ENCODE data around the gene TEX22. TPM values are rescaled to one million over a fixed set of nuclear protein-coding genes. Genes with fewer than 3 reads are reported as not detected.

The TEX22 gene
- total RNA-seq (0.11 TPM), polyA plus RNA-seq (0.13 TPM)

DNA sequence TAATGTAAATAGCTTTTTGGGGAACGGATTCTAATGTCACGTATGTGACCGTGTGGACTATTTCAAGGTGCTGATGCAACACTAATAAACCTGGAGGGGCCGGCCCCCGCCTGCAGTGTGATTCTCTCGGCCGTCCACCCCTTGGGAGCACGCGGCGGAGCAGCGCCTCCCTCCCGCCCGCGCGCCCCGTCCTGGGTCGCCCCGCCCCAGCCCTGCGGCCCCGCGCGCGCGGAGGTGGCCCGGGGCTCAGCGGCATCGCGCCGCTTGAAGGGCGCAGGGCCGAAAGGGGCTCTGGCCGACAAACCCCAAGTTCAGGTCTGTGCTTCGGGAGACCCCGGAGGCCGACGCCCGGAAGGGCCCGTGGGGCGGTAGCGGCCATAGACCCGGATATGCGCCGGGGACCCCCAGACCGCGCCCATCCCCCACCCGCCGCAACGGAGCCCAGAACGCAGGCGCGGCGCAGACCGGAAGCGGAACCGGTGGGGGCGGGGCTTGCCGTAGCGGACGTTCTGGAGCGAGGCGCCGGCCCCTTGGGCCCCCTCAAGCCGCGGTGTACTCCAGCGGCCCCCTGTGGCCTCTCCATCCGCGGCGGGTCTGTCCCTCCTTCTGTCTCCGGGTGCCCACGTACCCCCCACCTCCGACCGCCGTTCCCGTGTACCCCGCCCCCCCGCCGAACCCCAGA, at the start of gene TEX22:
TEX22 (plus strand) TSS at position 495 of the 682 bp plus-strand sequence. CDS start 803 bp downstream, outside the sequence.
- H3K27ac ChIP-seq (ENCODE audit: low read depth) = peak within 1 kb of the TSS; percentile 72
- H3K4me1 ChIP-seq (ENCODE audit: insufficient read depth) = no peaks in the 10 kb centered on the region
- H3K36me3 ChIP-seq (ENCODE audit: insufficient read depth) = peaks cover 2% of the 10 kb centered on the region
- WGBS = under 1% methylated on average over 77 of the region's 77 CpGs
- peak; percentile 37 for DNase-seq (ENCODE audit: extremely low spot score)
- H3K4me3 ChIP-seq (ENCODE audit: low read depth, low read length) = peak within 1 kb of the TSS; percentile 90

DNA sequence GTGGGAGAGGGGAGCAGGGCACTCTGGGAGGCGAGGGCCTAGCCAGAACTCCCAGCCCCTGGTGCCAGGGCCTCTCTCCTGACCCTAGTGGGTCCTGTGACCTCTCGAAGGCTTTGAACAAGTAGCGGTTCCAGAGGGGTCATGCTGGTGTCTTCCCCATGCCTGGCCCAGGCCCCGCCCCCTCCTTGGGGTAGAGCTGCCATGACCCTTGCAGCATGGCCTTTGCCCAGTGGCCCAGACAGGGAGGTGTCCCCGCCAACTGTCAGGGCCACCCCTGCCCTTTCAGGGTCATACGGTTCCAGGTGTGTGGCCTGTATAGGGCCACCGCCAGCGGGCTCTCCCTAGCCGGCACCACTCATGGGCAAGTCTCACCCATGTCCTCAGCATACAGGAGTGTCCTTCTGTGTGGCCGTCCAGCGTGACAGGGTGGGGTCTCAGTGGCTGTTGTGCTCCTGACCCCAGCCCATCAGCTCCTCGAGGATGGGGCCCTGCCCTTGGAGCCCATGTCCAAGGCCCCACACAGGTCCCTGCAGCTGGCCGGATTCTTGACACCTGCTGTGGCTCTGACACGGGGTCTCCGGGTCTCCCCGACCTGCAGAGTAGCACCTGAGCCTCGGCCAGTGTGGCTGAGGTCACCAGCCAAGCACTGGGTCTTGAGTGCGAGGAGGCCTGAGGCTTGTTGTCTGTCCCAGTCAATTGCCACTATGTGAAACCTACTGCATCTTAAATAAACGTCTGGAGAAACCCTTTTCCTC, 49.2 kb upstream of the TEX22 start:
- no peak for DNase-seq (ENCODE audit: extremely low spot score)
- 92% methylated on average over 19 of the region's 19 CpGs for WGBS
- no peak overlapping the region for H3K27ac ChIP-seq (ENCODE audit: low read depth)
- H3K4me3 ChIP-seq (ENCODE audit: low read depth, low read length) = no peak overlapping the region
- H3K36me3 ChIP-seq (ENCODE audit: insufficient read depth) = no peaks in the 10 kb centered on the region
- no peaks in the 10 kb centered on the region for H3K4me1 ChIP-seq (ENCODE audit: insufficient read depth)

DNA sequence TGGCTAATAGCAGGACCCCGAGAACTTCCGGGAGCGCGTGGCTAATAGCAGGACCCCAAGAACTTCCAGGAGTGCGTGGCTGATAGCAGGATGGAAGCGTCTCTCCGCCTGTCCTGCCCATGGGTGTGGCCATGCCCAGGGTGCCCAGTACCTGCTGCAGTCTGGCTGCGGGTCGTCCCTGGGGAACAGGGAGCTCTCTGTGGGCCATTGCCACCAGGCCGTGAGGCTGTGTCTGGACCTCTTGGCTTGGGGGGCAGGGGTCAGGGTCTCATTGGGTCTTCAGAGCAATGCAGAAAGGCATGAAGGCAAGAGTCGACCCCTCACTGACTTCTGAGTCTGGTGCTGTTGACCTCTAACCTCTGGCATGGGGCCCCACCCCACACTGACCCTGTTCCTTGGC, 48.3 kb upstream of the TEX22 start:
- DNase-seq (ENCODE audit: extremely low spot score) = no peak
- WGBS = 93% methylated on average over 11 of the region's 11 CpGs
- no peak overlapping the region for H3K27ac ChIP-seq (ENCODE audit: low read depth)
- H3K36me3 ChIP-seq (ENCODE audit: insufficient read depth) = no peaks in the 10 kb centered on the region
- no peaks in the 10 kb centered on the region for H3K4me1 ChIP-seq (ENCODE audit: insufficient read depth)
- no peak overlapping the region for H3K4me3 ChIP-seq (ENCODE audit: low read depth, low read length)

DNA sequence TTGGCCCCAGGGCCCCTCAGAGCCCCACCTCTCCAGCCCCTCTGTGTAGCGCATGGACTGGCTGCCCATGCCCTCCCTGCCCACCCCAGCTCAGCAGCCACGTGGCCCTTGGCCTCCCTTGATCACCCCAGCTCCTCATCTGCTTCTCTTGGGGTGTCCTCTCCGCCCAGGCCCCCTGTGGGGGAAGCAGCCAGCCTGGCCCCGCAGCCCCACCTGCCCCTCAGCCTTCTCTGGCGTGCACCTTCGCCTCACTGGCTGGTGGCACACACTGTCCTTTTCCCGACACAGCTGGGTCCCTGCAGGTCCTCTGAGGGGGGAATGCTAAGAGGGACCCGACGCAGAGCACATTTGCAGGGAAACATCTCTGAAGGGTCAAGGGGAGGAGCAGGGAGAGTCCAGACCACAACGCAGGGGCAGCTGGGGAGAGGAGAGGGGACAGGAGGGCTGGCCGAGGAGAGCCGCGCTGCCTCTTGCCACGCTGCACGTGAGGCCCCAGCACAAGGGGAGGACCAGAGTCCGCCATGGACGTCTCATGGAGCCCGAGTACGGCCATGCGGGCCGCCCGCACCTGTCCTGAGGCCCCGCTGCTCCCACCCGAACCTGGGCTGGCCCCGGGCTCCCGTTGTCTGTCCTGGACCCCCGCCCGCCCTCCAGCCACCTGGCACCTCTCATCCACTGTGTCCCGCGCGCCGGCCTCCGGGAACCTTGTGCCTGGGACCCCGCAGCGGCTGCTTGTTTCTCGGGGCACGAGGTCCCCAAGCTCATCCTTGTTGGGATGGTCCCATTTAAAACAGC, 47.7 kb upstream of the TEX22 start:
- no peak for DNase-seq (ENCODE audit: extremely low spot score)
- H3K4me1 ChIP-seq (ENCODE audit: insufficient read depth) = no peaks in the 10 kb centered on the region
- no peak overlapping the region for H3K4me3 ChIP-seq (ENCODE audit: low read depth, low read length)
- H3K27ac ChIP-seq (ENCODE audit: low read depth) = no peak overlapping the region
- H3K36me3 ChIP-seq (ENCODE audit: insufficient read depth) = no peaks in the 10 kb centered on the region
- WGBS = 92% methylated on average over 37 of the region's 37 CpGs

GRCh38 chr14:105351410-105351809, 46.9 kb upstream of the TEX22 start:
- 94% methylated on average over 3 of the region's 3 CpGs for WGBS
- no peak overlapping the region for H3K27ac ChIP-seq (ENCODE audit: low read depth)
- no peak for DNase-seq (ENCODE audit: extremely low spot score)
- H3K4me3 ChIP-seq (ENCODE audit: low read depth, low read length) = no peak overlapping the region
- H3K4me1 ChIP-seq (ENCODE audit: insufficient read depth) = no peaks in the 10 kb centered on the region
- no peaks in the 10 kb centered on the region for H3K36me3 ChIP-seq (ENCODE audit: insufficient read depth)

DNA sequence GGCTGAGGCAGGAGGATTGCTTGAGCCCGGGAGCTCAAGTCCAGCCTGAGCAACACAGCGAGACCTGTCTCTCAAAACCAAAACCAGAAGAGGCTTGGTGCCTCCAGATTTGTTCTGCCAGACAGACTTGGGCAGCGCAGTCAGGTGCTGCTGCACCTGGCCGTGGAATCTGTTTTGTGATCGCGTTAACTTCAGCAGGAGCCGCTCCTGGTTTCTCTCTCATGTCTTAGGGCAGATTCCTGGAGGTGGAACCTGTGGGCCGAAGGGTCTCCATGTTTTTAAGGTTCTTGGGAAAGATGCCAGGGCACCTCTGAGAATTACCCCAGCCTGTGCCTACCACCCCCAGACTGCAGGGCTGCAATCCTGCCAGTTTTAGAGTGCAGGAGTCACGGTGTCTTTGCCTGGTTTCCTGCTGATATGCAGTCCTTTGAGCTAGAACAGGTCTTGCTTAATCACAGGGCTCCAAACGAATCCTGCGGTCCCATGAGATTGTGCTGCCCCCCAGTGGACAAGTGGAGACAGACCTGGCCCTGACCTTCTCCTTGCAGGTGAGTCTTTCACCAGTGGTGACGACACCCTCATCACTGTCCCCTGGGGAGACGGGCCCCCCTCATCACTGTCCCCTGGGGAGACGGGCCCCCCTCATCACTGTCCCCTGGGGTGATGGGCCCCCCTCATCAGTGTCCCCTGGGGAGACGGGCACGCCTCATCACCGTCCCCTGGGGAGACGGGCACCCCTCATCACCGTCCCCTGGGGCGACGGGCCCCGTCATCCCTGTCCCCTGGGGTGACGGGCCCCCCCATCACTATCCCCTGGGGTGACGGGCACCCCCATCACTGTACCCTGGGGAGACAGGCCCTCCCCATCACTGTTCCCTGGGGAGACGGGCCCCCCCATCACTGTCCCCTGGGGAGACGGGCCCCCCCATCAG, 46.2 kb upstream of the TEX22 start:
- no peak overlapping the region for H3K27ac ChIP-seq (ENCODE audit: low read depth)

DNA sequence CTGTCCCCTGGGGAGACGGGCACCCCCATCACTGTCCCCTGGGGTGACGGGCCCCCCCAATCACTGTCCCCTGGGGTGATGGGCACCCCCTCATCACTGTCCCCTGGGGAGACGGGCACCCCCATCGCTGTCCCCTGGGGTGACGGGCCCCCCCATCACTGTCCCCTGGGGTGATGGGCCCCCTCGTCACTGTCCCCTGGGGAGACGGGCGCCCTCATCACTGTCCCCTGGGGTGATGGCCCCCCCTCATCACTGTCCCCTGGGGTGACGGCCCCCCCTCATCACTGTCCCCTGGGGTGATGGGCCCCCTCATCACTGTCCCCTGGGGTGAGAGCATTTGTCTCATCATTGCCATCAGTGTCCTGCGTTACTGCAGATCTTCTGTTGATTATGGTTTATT, 45.2 kb upstream of the TEX22 start:
- H3K36me3 ChIP-seq (ENCODE audit: insufficient read depth) = no peaks in the 10 kb centered on the region
- WGBS = 91% methylated on average over 10 of the region's 10 CpGs
- no peak for DNase-seq (ENCODE audit: extremely low spot score)
- no peak overlapping the region for H3K27ac ChIP-seq (ENCODE audit: low read depth)
- H3K4me1 ChIP-seq (ENCODE audit: insufficient read depth) = no peaks in the 10 kb centered on the region
- no peak overlapping the region for H3K4me3 ChIP-seq (ENCODE audit: low read depth, low read length)

More for the DNA sequence above, 46.2 kb upstream of the TEX22 start:
- WGBS = 68% methylated on average over 26 of the region's 26 CpGs
- Histone ChIP-seq H3K4me3 (ENCODE audit: low read depth, low read length) (no peak overlapping the region), H3K36me3 (ENCODE audit: insufficient read depth) (no peaks in the 10 kb centered on the region), H3K4me1 (ENCODE audit: insufficient read depth) (no peaks in the 10 kb centered on the region)
- peak; percentile 78 for DNase-seq (ENCODE audit: extremely low spot score)

GRCh38 chr14:105354541-105354940, 43.8 kb upstream of the TEX22 start:
- Histone ChIP-seq H3K36me3 (ENCODE audit: insufficient read depth) (no peaks in the 10 kb centered on the region), H3K4me3 (ENCODE audit: low read depth, low read length) (no peak overlapping the region), H3K27ac (ENCODE audit: low read depth) (no peak overlapping the region), H3K4me1 (ENCODE audit: insufficient read depth) (no peaks in the 10 kb centered on the region)
- 97% methylated on average over 20 of the region's 20 CpGs for WGBS
- no peak for DNase-seq (ENCODE audit: extremely low spot score)

- Histone ChIP-seq H3K4me3 (ENCODE audit: low read depth, low read length) (no peak overlapping the region), H3K36me3 (ENCODE audit: insufficient read depth) (no peaks in the 10 kb centered on the region), H3K27ac (ENCODE audit: low read depth) (no peak overlapping the region), H3K4me1 (ENCODE audit: insufficient read depth) (no peaks in the 10 kb centered on the region)
- DNase-seq (ENCODE audit: extremely low spot score) = no peak
- WGBS = 93% methylated on average over 27 of the region's 27 CpGs
Observed at GRCh38 chr14:105355049-105355575, 43.2 kb upstream of the TEX22 start.

DNA sequence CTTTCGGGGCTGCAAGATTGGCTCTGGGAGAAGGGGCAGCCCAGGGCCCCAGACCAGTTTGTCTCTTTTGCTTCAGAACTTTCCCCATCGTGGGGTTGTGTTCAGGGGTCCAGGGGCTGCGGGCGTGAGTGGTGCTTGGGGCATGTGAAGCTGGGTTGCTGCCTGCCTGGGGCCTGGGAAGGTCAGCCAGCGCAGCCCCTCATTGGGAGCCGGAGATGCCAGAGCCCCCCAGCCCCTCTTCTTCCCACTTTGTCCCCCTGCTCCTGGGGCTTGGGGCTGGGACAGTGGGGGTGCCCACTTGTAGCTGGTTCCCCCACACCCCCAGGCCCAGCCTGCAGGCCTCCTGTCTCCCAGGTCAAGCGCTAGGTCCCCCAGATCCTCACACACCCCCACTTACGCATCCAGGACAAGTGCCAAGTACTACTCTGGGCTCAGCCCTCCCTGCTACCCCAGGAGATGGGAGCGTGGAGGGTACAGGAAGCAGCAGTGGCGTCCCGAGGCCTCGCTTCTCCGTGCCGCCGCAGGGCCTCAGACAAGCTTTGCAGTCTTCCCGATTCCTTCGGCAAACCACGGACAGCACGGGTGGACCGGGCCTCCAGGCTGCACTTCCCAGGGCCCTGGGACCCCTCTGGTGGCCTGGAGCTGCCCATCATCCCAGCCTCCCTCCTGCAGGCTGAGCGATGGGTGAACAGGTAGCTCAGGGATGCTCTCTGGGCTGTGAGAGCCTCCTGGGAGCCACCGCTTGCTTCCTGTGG, 42.3 kb upstream of the TEX22 start:
- no peak for DNase-seq (ENCODE audit: extremely low spot score)
- Histone ChIP-seq H3K4me3 (ENCODE audit: low read depth, low read length) (no peak overlapping the region), H3K27ac (ENCODE audit: low read depth) (no peak overlapping the region), H3K36me3 (ENCODE audit: insufficient read depth) (no peaks in the 10 kb centered on the region), H3K4me1 (ENCODE audit: insufficient read depth) (no peaks in the 10 kb centered on the region)
- WGBS = 89% methylated on average over 22 of the region's 22 CpGs

DNA sequence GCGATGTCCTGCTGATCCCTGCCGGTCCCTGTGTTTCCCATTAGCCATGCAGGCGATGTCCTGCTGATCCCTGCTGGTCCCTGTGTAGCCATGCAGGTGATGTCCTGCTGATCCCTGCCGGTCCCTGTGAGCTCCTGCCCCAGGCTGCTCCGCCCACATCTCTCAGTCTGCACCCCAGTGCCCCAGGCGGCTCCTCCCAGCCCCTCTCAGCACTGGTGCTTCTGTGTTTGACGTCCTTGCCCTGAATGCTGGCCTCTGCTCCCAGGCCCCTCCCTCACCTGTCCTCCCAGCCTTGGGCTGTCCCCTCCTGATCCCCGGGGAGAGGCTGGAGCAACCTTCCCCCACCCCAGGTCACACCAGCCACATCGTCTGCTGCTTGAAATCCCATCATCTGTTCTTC, 41.4 kb upstream of the TEX22 start:
- no peak for DNase-seq (ENCODE audit: extremely low spot score)
- no peak overlapping the region for H3K27ac ChIP-seq (ENCODE audit: low read depth)
- no peaks in the 10 kb centered on the region for H3K4me1 ChIP-seq (ENCODE audit: insufficient read depth)
- WGBS = 81% methylated on average over 9 of the region's 9 CpGs
- H3K36me3 ChIP-seq (ENCODE audit: insufficient read depth) = no peaks in the 10 kb centered on the region
- H3K4me3 ChIP-seq (ENCODE audit: low read depth, low read length) = no peak overlapping the region

DNA sequence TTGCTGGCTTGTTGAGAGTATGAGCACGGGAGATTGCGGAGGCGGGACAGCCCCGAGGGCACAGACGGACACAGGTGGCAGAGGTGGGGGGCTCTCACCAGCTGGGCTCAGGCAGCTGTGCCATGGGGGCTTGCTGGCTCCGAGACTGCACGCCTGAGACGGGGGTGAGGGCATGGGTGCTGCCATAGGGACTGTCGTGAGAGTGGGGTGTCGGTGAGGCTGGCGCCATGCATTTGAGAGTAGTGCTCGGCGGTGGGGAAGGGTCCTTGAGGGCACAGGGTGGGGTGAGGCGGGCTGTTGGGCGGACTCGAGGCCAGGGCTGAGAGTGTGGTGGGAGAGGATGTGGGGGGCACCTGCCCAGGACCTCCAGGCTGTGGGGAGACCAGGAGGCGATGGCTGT, 40.7 kb upstream of the TEX22 start:
- H3K36me3 ChIP-seq (ENCODE audit: insufficient read depth) = no peaks in the 10 kb centered on the region
- DNase-seq (ENCODE audit: extremely low spot score) = no peak
- WGBS = 96% methylated on average over 17 of the region's 17 CpGs

More for the DNA sequence above, 40.7 kb upstream of the TEX22 start:
- Histone ChIP-seq H3K4me1 (ENCODE audit: insufficient read depth) (no peaks in the 10 kb centered on the region), H3K27ac (ENCODE audit: low read depth) (no peak overlapping the region), H3K4me3 (ENCODE audit: low read depth, low read length) (no peak overlapping the region)
